ENCODE measurements around the gene PLD4.
"Not testable (repeated sequence)": the region's sequence is repeated elsewhere in the genome, so short reads cannot be mapped to it uniquely, and the experiment has no call there.

The PLD4 gene

DNA sequence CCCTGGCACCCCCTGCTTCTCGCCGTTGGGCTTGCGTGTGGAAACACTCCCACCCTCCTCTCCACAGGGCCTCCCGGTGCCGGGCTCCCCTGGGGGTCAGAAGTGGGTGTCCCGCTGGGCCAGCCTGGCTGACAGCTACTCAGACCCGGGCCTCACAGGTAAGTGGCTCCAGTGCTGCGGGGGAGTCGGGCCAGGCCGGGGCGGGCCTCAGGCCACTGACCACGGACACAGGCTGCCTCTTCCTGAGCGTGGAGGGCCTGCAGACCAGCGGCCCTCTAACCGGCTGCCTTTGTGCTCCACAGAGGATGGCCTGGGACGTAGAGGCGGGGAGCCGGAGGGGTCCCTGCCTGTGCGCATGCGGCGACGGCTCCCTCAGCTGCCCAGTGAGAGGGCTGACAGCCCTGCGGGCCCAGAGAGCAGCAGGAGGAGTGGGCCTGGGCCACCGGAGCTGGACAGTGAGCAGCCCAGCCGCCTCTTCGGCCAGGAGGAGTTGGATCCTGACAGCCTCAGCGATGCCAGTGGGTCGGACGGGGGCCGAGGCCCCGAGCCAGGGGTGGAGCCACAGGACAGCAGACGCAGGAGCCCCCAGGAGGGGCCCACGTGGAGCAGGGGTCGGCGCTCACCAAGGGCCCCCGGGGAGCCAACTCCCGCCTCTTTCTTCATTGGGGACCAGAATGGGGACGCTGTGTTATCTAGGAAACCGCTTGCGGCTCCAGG lies 38.5 kb upstream of the PLD4 start:
- no peak for DNase-seq

DNA sequence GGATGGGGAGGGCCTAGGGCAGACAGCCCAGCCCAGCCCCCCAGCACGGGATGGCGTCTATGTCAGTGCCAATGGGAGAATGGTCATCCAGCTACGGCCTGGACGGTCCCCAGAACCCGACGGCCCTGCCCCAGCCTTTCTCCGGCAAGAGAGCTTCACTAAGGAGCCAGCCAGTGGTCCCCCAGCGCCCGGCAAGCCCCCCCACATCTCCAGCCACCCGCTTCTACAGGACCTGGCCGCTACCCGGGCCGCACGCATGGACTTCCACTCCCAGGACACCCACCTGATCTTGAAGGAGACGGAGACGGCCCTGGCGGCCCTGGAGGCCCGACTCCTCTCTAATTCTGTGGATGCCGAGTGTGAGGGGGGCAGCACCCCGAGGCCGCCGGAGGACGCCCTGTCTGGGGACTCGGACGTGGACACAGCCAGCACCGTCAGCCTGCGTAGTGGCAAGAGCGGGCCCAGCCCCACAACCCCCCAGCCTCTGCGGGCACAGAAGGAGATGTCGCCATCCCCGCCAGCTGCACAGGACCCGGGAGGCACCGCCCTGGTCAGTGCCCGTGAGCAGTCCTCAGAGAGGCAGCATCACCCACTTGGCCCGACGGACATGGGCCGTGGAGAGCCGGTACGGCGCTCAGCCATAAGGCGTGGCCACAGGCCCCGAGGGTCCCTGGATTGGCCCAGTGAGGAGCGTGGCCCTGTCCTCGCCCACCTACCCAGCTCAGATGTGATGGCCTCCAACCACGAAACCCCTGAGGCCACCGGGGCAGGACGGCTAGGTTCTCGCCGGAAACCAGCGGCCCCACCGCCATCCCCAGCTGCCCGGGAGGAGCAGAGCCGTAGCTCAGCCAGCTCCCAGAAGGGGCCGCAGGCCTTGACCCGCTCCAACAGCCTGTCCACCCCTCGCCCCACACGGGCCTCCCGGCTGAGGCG lies 37.7 kb upstream of the PLD4 start:
- DNase-seq: no peak

DNA sequence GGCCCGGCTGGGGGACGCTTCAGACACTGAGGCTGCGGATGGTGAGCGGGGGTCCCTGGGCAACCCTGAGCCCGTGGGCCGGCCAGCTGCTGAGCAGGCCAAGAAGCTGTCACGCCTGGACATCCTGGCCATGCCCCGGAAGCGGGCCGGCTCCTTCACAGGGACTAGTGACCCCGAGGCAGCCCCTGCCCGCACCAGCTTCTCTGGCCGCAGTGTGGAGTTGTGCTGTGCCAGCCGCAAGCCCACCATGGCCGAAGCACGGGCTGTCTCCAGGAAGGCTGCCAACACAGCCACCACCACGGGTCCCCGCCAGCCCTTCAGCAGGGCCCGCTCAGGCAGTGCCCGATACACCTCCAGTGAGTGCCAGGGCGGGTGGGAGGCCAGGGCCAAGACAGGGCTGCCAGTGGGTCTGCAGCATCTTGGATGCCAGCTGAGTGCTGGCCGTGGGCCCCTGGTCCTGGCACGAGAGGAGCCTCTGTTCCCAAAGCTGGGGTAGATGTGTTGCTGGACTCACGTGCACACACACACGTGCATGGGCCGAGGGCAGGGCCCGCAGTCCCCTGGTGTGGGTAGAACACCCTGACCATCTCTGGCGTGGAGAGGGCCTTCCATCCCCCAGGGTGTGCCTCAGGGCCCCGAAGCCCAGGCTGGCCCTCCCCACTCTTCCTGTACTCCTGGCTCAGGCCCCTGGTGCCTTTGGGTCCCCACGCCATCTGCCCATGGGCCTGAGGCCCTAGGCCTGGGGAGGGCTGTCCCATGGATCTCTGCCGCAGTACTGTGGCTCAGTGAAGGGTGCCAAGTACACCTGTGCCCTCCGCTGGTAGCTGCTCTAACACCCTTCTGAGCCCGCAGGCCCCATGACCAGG lies 36.8 kb upstream of the PLD4 start:
- no peak for DNase-seq

DNA sequence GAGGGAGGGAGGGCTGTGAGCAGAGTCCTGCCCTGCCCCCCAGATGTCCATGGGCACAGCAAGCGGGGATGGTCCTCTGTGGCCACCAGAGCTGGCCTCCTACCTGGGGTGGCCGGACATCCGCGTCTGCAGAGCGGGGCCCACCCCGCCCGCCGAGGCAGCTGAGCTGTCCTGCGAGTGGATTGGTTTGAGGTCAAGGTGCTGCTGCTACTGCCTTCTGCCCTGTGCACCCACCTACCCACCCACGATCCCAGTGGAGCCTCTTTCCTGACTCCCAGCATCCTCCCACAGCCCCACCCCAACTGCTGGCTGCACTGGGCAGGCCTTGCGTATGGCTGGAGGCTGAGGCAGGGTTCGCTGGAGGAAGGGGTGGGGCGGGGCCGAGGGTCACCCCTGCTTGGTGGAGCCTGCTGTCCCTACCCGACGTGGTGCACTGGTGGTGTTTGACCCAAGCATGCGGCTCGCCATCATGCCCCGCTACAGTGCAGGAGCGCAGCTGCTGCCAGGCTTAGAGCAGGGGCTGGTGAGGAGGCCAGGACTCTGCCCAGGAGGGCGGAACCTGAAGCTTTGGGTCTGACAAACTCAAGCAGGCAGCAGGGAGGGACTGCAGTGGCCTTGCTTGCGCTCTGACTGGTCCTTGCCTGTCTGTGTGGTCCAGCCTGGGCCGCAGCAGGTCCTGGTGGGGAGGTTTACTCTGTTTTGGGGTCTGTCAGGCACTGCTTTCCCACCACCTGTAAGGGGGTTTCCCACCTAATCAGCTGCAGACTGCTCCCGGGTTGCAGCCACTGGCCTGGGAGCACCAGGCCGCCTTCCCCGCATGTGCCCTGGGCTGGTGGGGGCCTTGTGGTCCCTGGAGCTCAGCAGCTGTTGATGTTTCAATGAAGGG lies 35.9 kb upstream of the PLD4 start:
- DNase-seq: no peak

DNA sequence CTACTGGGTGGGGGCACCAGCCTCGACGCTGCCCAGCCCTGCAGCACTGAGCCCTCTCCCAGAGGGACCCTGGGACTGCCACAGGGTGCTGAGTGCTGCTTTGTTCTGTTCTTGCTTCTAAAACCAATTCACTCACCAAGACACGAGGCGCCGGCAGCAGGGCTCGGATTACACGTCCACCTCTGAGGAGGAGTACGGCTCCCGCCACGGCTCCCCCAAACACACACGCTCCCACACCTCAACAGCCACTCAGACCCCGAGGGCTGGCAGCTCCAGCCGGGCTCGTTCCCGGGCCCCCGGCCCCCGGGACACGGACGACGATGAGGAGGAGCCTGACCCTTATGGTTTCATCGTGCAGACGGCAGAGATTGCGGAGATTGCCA lies 35.3 kb upstream of the PLD4 start:
- no peak for DNase-seq

DNA sequence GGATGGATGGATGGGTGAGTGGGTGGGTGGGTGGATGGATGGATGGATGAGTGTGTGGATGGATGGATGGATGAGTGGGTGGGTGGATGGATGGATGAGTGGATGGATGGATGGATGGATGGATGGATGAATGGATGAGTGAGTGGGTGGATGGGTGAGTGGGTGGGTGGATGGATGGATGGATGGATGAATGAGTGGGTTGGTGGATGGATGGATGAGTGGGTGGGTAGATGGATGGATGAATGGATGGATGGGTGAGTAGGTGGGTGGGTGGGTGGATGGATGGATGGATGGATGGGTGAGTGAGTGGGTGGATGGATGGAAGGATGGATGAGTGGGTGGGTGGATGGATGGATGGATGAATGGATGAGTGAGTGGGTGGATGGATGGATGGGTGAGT lies 34.4 kb upstream of the PLD4 start:
- DNase-seq: not testable (repeated sequence)

DNA sequence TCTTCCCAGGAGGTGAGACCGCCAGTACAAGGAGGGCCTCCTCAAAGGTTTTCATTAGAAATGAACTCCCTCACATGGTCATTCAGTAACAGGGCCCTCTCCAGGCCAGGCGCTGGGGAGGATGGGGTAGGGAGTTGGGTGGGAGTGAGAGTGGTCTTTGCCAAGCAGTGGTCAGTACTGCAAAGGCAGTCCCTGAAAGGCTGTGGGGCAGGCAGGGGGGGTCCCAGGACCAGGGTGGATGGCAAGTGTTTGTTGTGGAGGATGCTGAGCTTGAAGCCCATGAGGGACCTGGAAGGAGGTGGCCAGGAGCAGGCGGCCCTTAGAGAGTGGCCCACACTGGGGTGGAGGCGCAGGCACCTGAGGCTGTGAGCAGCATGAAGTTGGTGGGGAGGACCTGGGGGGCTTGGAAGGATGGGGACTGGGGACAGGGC lies 33.5 kb upstream of the PLD4 start:
- DNase-seq: no peak

DNA sequence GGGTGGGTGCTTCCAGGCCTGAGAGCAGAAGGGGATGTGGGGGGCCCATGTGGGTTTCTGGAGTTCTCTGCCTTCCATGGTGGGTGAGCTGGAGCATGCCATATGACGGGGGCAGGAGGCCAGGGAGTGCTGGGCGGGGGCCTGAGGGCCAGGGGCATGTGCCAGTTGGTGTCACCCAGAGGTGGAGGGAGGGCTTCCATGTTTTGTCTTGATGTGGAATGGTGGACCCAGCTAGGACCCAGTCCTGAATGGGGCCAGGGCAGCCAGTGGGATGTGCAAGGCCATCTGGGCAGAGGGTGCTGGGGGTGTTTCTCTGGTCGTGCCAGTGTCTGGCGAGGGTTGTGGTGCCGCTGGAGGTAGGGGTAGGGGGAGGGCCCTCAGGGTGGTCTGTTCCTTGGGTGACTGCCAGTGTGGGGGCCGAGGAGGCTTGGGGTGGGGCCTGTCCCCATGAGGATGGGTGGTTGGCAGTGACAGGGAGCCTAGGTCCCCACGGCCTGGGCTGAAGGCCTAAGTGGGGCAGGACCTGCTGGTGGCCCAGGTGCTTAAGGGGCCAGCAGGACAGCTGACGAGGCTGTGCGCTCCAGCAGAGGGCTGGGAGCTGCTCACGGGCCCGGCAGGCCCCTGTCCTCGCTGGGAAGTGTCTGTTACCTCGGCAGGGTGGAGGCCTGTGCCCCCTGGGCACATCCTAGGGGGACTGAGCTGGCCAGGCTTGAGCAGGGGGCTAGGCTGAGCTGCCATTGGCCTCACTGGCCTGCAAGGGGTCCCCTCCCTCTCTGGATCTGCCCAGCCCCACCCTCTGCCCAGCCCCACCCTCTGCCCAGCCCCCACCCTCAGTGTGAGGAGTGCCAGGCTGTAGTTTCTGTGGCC lies 32.8 kb upstream of the PLD4 start:
- DNase-seq: no peak

DNA sequence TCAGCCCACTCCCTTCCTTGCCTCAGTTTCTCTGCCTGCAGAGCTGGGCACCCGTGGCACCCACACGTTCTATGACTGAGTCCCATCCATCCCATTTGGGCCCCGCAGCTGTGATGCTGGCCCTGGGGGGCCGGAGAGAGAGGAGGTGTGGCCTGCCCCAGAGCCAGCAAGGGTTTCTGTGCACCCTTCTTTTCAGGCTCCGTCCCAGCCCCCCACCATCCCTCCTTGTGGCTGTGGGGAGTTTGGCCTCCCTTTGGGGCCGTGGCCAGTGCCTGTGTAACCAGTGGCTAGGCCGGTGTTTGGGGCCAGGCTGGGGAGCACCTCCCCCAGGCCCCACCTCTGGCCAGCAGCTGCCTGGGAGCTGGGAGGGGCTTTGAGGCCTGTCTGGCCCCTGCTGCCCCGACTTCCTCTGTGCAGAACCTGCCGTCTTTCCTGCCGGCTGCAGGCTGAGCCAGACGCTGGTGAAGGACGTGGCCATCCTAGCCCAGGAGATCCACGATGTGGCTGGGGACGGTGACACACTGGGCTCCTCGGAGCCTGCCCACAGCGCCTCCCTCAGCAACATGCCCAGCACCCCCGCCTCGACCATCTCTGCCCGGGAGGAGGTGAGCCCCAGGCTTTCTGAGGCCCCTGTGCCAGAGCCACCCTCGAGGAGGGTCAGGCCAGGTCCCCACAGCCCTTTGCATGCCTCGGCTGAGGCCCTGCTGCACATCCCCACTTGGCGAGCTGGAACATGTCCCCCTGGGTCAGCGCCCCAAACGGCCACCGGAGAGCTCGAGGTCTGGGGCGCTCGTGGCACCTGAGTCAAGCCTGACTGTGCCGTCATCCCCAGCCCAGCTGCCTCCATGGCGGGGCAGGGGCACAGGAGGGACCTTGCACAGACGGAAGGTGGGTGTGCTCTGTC lies 31.9 kb upstream of the PLD4 start:
- DNase-seq: no peak

DNA sequence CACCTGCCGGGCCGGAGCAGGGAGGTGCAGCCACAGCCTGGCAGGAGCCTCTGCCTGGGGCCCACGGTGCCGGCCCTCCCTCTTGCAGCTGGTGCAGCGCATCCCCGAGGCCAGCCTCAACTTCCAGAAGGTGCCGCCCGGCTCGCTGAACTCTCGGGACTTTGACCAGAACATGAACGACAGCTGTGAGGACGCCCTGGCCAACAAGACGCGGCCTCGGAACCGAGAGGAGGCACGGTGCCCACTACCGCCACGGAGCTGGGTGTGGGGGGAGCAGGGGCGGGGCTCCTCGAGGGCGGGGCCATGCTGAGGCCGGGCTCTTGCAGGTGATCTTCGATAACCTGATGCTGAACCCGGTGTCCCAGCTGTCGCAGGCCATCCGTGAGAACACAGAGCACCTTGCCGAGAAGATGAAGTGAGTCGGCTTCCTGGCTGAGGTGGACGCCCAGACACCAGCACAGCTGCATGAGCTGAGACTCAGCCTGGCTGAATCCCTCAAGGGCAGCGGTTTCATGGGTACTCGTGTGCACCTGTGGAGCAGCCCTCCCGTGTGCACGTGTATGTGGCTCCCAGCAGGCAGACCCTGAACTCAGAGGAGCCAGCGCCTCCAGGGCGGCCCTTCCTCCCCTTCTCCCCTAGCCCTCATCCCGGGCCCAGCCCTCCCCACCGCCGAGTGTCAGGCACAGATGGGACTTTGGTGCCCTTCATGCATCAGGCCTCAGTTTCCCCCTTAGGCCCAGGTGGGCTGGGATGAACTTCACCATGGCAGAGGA lies 31.1 kb upstream of the PLD4 start:
- no peak for DNase-seq

DNA sequence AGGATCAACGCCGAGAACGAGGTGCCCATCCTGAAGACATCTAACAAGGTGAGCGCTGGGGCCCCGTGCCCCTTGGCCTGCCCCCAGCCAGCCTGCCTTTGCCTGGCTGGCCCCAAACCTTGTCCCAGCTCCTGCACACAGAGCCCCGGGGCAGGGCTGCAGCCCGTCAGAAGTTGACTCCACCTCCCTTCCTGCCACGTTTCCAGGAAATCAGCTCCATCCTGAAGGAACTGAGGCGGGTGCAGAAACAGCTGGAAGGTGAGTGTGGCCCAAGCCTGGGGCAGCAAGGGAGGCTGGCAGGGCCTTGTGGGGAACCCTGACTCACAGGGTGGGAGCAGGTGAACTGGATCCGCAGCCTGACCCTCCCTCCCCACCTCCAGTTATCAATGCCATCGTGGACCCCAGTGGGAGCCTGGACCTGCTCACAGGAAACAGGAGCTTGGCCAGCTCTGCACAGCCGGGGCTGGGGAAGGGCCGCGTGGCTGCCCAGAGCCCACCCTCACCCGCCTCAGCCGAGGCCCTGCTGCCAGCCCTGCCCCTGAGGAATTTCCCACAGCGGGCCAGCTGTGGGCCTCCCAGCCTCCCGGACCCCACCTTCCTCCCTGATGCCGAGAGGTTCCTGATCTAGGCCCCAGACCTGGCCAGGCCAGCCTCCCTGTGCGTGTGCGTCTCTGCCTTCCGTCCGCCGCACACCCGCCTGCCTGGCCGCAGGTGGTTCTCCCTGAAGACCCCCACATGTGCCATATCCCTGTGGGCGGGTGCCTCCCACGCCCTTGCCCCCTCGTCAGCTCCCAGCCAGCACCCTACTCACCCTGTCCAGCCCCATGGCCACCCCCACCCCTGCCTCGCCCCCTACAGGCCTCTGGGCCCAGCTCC lies 30.1 kb upstream of the PLD4 start:
- no peak for DNase-seq

DNA sequence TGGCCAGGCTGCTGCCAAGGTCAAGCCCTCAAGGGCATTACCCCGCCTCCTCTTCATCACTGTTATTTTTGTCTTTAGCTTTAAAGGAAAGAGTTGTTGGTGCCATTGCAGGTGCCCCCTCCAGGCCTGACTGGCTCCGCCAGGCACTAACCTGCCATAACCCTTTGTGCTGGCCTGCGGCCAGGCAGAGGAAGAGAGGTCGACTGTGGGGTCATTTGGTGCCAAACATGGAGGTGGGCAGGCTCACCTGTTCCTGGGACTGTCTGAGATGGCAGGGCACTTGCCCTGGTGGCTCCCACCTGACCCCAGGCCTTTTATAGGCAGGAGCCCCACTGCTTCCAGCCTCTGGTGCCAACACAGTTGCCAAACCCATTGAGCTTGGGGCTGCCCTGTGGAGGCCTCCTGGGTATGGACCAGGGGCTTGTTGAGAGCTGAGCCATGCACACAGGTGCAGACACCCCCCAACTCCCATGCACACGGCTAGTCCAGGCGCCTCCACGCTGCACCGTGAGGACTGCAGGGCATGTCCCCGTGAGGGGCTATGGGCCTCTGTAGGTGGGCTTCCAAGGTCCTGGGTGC lies 29.4 kb upstream of the PLD4 start:
- DNase-seq: no peak

DNA sequence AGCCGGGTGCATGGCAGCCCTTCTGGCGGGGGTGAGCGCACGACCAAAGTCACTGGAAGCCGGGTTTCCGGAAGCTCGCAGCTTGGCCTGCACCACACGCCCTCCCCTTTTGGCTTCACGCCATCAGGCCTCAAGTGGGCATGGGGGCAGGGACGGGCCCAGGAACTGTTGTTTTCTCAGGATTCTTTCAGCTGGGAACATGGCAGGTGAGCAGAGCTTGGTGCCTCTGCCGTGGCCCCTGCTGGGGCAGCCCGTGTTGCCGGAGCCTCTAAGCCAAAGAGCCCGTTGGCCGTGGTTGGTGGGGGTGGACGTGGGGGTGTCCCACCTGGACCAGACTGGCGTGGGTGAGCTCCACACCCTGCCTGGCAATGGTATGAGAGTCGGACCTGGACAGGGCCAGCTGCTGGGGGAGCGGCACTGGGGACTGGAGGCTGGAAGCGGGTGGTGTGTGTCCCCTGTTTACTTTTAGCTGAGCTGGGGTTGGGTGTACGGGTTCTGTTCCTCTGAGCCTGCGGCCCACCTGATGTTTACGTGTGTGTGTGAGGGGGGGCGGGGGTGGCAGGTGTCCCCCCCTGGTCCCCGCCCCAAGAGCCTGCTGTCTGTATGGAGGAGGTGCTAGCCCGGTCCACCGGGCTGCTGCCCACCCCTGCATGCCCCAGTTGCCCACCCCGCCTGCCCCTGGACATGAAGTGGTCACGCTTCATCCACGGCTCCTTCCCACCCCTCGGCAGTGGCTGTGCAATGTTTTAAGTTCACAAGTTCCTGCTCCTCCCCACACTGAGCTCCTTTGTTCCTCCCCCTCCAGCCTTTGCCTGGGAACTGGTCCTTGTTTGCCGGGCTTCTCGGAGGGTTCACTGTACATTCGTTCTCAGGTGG lies 28.7 kb upstream of the PLD4 start:
- no peak for DNase-seq

DNA sequence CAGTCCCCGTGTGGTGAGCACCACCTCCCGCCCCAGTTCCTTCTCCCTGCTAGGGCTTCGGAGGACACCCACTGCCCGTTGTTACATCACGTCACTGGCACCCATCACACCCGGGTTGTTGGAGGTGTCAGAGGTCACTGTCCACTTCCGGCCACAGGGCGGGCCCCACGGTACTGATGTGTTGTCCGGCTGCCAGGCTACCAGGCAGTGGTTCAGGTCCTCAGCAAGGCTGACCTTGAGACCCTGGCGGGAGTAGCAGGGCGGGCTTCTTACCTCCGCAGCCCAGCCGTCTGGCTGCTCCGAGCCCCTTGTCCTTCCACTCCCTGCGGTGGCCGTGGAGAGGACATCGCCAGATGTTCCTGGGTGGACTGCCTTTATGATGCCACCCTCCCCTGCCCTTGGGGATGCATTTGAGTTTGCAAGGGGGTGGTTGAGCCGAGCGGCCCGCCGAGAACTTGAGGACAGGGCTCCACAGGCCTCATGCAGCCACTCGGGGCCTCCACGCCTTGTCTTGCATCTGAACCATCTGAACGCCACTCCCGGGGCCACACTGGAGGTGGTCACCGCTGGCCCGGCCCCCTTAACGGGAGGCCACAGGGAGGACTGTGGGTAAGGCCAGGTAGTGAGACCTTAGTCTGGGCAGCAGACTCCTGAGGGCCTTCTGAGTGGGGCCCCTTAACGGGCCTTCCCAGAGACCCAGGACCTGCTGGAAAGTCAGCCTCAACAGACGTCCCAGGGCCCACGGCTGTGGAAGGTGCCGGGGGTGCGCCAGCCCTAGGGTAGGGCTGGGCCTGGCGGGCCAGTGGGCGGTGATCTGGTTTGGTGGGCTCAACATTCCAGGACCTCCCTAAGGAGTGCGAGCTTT lies 27.1 kb upstream of the PLD4 start:
- DNase-seq: no peak
